ENCODE results near the gene TMEM184B.

DNA sequence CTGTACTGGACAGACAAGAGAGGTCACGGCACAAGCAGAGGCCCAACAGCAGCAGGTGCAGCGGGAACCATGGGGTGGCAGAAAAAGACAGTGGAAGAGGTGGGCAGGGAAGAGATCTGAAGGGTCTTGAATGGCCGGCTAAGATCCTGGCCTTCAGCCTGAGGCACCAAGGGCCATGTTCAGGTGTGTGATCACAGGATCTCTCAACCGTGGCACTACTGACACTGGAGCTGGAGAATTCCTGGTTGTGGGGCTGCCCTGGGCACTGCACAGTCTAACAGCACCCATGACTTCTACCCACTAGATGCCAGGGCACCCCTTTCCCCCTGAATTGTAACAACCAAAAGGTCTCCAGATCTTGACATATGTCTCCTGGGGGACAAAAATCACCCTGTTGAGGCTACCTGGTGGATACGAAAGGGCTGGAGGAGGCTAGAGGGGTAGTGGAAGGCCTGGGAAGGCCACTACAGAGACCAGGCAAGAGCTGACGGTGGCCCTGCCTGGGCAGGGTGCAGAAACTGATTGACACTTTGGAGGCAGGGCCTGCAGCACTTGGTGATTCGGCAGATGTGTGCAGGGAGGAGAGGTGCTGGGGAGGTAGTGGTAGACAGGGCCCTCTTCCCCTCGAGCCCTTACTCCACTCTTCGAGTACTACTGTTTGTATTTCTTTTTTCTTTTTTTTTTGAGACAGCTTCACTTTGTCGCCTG lies 36.1 kb upstream of the TMEM184B start:
- TF ChIP-seq, protein P1, sequence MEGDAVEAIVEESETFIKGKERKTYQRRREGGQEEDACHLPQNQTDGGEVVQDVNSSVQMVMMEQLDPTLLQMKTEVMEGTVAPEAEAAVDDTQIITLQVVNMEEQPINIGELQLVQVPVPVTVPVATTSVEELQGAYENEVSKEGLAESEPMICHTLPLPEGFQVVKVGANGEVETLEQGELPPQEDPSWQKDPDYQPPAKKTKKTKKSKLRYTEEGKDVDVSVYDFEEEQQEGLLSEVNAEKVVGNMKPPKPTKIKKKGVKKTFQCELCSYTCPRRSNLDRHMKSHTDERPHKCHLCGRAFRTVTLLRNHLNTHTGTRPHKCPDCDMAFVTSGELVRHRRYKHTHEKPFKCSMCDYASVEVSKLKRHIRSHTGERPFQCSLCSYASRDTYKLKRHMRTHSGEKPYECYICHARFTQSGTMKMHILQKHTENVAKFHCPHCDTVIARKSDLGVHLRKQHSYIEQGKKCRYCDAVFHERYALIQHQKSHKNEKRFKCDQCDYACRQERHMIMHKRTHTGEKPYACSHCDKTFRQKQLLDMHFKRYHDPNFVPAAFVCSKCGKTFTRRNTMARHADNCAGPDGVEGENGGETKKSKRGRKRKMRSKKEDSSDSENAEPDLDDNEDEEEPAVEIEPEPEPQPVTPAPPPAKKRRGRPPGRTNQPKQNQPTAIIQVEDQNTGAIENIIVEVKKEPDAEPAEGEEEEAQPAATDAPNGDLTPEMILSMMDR (conservative IDR thresholded peaks at IDR 0.05; ENCODE audit: low read length), result no peak
- no peak for TF ChIP-seq EZH2phosphoT487 (IDR thresholded peaks at IDR 0.05; ENCODE audit: borderline replicate concordance)

Measured in Loucy (cell line).